GM12878 (cell line): ENCODE data around the gene TTC33. TPM values are rescaled to one million over a fixed set of nuclear protein-coding genes. Genes with fewer than 3 reads are reported as not detected.

Experiments
- ATAC-seq: fragments of 200-7000 bp; cut with Tn5 transposase; 3 replicates; pipeline ENCODE4 v1.9.1; 2020; ENCODE audit warnings: mild to moderate bottlenecking, moderate library complexity
- BruUV-seq: library from RNA; stranded (reverse); fragments of 400-500 nt; replicated peaks from 2 replicates; lab custom pipeline; 2021; lab: Mats Ljungman, UMichigan
- CTCF ChIA-PET: fragments of 300-600 bp; sonication (Branson Sonifier 250); formaldehyde crosslinking; extraction: SDS; loops from one replicate; lab custom pipeline; 2021; ENCODE audit warnings: inconsistent platforms; lab: Yijun Ruan, JAX
- POLR2A ChIA-PET: fragments of 350-600 bp; formaldehyde crosslinking; extraction: SDS; loops from one replicate; lab custom pipeline; 2021; ENCODE audit warnings: inconsistent platforms; lab: Charles Lee
- RAD21 ChIA-PET: fragments of 300-600 bp; sonication (Branson Sonifier 250); formaldehyde crosslinking; loops from one replicate; lab custom pipeline; 2023; ENCODE audit warnings: antibody characterized with exemption; ENCODE audit not compliant: unreplicated experiment; lab: Charles Lee
- SMC1A ChIA-PET: fragments of 300-600 bp; sonication (Branson Sonifier 250); formaldehyde crosslinking; loops from one replicate; lab custom pipeline; 2023; ENCODE audit not compliant: unreplicated experiment, uncharacterized antibody; lab: Charles Lee
- DNase-seq: peaks from one replicate; pipeline ENCODE4 v3.0.0-alpha.2; 2011; ENCODE audit warnings: low read depth, low spot score
- FAIRE-seq: peaks from 3 replicates; lab custom pipeline; 2011; peaks lifted over from hg19 to GRCh38; lab: Jason Lieb, UNC
- H2AFZ ChIP-seq: 2 replicates; pipeline ENCODE4 v1.6.0; 2011; ENCODE audit warnings: low read depth, low read length, control low read depth; ENCODE audit not compliant: control insufficient read depth
- H3K27ac ChIP-seq: 2 replicates; pipeline ENCODE4 v1.5.1; 2011; ENCODE audit warnings: control low read depth; ENCODE audit not compliant: control insufficient read depth, insufficient read depth
- H3K27me3 ChIP-seq, 2 experiments: replicated peaks in 1 of 2; 2 replicates each; pipeline versions ENCODE4 v1.6.0 to v1.6.1; 2011; ENCODE audit warnings: low read length in 1 of 2; ENCODE audit not compliant: control insufficient read depth in 2 of 2, insufficient read depth in 2 of 2
- H3K36me3 ChIP-seq, 2 experiments: 2 replicates each; pipeline ENCODE4 v1.5.1; 2011; ENCODE audit warnings: low read length in 1 of 2; ENCODE audit not compliant: control insufficient read depth in 2 of 2, insufficient read depth in 2 of 2
- H3K4me1 ChIP-seq: 2 replicates; pipeline ENCODE4 v1.6.1; 2011; ENCODE audit warnings: mild to moderate bottlenecking, low read length, moderate library complexity, mixed read lengths; ENCODE audit not compliant: control insufficient read depth, insufficient read depth
- H3K4me2 ChIP-seq: 2 replicates; pipeline ENCODE4 v1.6.0; 2011; ENCODE audit warnings: control low read depth; ENCODE audit not compliant: control insufficient read depth, insufficient read depth
- H3K4me3 ChIP-seq: fragments of 200-600 bp; sonication (generic); 2 replicates; pipeline ENCODE4 v1.5.1; 2016
- H3K79me2 ChIP-seq: 2 replicates; pipeline ENCODE4 v1.6.0; 2011; ENCODE audit warnings: low read length; ENCODE audit not compliant: control insufficient read depth, insufficient read depth
- H3K9ac ChIP-seq: 2 replicates; pipeline ENCODE4 v1.8.0; 2011; ENCODE audit warnings: low read length, control low read depth, mixed read lengths; ENCODE audit not compliant: control insufficient read depth, insufficient read depth
- H3K9me3 ChIP-seq: replicated peaks from 3 replicates; pipeline ENCODE4 v1.5.1; 2011; ENCODE audit warnings: mild to moderate bottlenecking, low read length; ENCODE audit not compliant: control insufficient read depth, insufficient read depth
- H4K20me1 ChIP-seq: 2 replicates; pipeline ENCODE4 v1.6.0; 2011; ENCODE audit not compliant: control insufficient read depth, insufficient read depth
- BACH1 ChIP-seq: fragments of 450-650 bp; IDR thresholded peaks from 2 replicates; pipeline ENCODE4 v1.6.1; 2017; ENCODE audit warnings: mild to moderate bottlenecking, borderline replicate concordance
- FOXK2 ChIP-seq: fragments of 450-650 bp; IDR thresholded peaks from 2 replicates; pipeline ENCODE4 v1.6.1; 2017; ENCODE audit warnings: mild to moderate bottlenecking, moderate library complexity
- HDAC6 ChIP-seq: fragments of 200-600 bp; sonication (generic); IDR thresholded peaks from one replicate; pipeline ENCODE4 v1.8.0; 2017; ENCODE audit warnings: antibody characterized with exemption; ENCODE audit not compliant: unreplicated experiment
- RCOR1 ChIP-seq: conservative IDR thresholded peaks from 2 replicates; pipeline ENCODE4 v1.6.1; 2012; ENCODE audit warnings: low read depth, low read length, improper control_type of control experiment
- SRF ChIP-seq, 2 experiments: IDR thresholded peaks; 2 replicates each; pipeline ENCODE4 v1.6.1; 2011; ENCODE audit warnings: low read depth in 2 of 2, low read length in 2 of 2, mild to moderate bottlenecking in 1 of 2, moderate library complexity in 1 of 2
- STAT1 ChIP-seq: fragments of 450-650 bp; conservative IDR thresholded peaks from 2 replicates; pipeline ENCODE4 v1.6.1; 2014; ENCODE audit warnings: antibody characterized with exemption, mild to moderate bottlenecking
- TAF1 ChIP-seq: IDR thresholded peaks from 2 replicates; pipeline ENCODE4 v1.6.1; 2011; ENCODE audit warnings: mild to moderate bottlenecking, low read depth, low read length, borderline replicate concordance
- in situ Hi-C: fragments of 300-500 bp; cut with MboI; formaldehyde crosslinking; loops from 9 replicates; pipeline ENCODE4 v1.14.3; 2018; ENCODE audit warnings: mixed read lengths
- intact Hi-C: fragments of 100-400 bp; cut with micrococcal nuclease; formaldehyde crosslinking; loops from one replicate; pipeline ENCODE4 v1.14.2; 2022; ENCODE audit not compliant: unreplicated experiment
- polyA plus RNA-seq, 11 experiments: library from polyadenylated mRNA; depleted of rRNA in 4 of 11; unstranded in 6 of 11; stranded (reverse) in 5 of 11; fragments of >200 nt; fragmentation: Nextera tagmentation in 4 of 11; fragmentation: Illumina TruSeq in 1 of 11; extraction: Ambion mirVana in 4 of 11; extraction: Trizol in 1 of 11; gene quantifications; 1 replicate in 1 of 11; 2 replicates in 10 of 11; pipeline versions ENCODE4 v1.2.1 to v1.2.3, GENCODE V29; 2011 to 2016; ENCODE audit warnings: inconsistent platforms in 2 of 11, missing spikeins in 2 of 11, low read depth in 1 of 11
- total RNA-seq, 4 experiments: library from RNA; depleted of rRNA in 3 of 4; stranded (reverse); fragments of >200 nt in 3 of 4; fragmentation: Illumina TruSeq in 1 of 4; extraction: Trizol in 1 of 4; gene quantifications; 2 replicates each; pipeline versions ENCODE4 v1.2.1 to v1.2.3, GENCODE V29; 2013 to 2021
- TF ChIP-seq, protein P1 (sequence below): fragments of 450-650 bp; conservative IDR thresholded peaks from 2 replicates; pipeline ENCODE4 v1.6.1; 2017; ENCODE audit warnings: mild to moderate bottlenecking, moderate library complexity
- TF ChIP-seq, protein P2 (sequence below): fragments of 450-650 bp; formaldehyde crosslinking; IDR thresholded peaks from 2 replicates; pipeline ENCODE4 v1.4.0; 2020; ENCODE audit warnings: mild to moderate bottlenecking, moderate library complexity

TTC33 gene
- total and polyA plus RNA-seq, 10 of the 15 experiments (the other 5 are each of a cell fraction or from before 2014, with no cell fraction given), result 7.9 to 22.3 (median 14.6) TPM

DNA sequence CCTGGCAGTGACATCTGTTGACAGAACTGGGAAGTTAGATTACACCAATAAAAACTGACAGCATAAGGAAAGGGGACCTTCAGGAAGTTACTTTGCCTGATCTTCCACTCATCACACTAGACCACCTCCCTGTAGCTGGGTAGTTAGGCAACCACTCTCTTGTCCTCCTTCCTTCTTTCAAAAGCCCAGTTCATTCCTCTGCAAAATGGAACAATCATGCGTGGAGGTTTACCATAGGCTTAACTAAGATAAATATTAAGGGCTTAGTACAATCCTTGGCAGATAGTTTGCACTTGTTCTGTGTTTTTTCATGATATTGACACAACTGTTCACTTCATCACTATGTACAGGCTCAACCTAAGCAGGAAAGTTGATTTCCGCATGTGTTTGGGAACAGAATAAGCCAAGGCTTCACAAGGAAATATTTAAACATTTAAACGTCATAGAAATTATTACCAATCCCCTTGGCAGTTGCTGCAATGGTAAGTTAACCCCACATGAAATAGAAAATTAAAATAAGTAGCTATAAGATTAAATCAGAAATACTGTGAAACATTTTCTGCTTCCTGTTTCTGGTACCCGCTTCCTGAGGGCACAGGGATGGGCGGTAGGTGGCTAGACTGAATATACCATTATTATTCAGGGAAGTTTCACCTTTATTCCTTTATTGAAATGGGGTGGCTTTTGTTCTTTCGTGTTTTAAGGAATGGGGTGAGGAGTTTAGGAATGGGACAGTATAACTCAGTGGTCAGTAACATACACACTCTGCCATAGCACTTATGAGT lies 86.0 kb downstream of the TTC33 start (continued):
- TF ChIP-seq, protein P1, sequence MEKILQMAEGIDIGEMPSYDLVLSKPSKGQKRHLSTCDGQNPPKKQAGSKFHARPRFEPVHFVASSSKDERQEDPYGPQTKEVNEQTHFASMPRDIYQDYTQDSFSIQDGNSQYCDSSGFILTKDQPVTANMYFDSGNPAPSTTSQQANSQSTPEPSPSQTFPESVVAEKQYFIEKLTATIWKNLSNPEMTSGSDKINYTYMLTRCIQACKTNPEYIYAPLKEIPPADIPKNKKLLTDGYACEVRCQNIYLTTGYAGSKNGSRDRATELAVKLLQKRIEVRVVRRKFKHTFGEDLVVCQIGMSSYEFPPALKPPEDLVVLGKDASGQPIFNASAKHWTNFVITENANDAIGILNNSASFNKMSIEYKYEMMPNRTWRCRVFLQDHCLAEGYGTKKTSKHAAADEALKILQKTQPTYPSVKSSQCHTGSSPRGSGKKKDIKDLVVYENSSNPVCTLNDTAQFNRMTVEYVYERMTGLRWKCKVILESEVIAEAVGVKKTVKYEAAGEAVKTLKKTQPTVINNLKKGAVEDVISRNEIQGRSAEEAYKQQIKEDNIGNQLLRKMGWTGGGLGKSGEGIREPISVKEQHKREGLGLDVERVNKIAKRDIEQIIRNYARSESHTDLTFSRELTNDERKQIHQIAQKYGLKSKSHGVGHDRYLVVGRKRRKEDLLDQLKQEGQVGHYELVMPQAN, result no peak
- TF ChIP-seq RCOR1, result no peak
- TF ChIP-seq STAT1, result no peak
- TF ChIP-seq SRF (IDR thresholded peaks at IDR 0.05; ENCODE audit: low read depth in 2 of 2, low read length in 2 of 2), result no peak
- TF ChIP-seq TAF1, result no peak

DNA sequence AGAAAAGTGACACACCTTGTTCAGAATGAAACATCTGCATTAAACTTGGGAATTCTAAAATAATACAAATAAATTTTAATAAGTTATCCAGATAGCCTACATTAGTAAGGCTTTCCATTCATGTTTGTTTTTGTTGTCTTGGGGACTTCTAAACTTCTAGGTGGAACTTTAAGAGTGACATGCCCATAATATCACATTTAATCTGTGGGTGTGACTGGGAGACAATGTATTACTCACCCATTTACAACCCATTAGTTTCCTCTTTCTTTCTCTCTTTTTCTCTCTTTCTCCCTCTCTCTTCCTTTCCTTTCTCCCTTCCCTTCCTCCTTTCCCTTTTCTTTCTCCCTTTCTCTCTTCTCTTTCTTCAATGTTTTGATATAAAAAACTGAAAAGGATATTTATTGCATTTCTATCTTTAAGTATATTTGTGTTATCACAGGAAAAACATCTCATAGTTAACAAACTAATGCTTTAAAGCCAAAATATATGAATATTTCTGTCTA lies 88.5 kb downstream of the TTC33 start:
- CTCF ChIA-PET, result no interaction called here
- SMC1A ChIA-PET, result interaction anchor here (0.8 kb wide), 1 partner anchor 10 kb away, joined by 3 read pairs; no protein-coding TSS in a partner anchor
- no TSS peak for BruUV-seq
- H4K20me1 ChIP-seq, result no peaks in the 10 kb centered on the region
- no peak for DNase-seq
- no peaks in the 10 kb centered on the region for H3K4me1 ChIP-seq
- H3K4me2 ChIP-seq, result no peak overlapping the region
- H3K36me3 ChIP-seq, result no peaks in the 10 kb centered on the region
- no peak overlapping the region for H3K4me3 ChIP-seq
- H3K79me2 ChIP-seq, result no peaks in the 10 kb centered on the region
- no peak for FAIRE-seq
- no peaks in the 10 kb centered on the region; a peak in 1 of 4 replicates for H3K27me3 ChIP-seq
- no peak overlapping the region for H2AFZ ChIP-seq
- no peak for TF ChIP-seq BACH1
- TF ChIP-seq, protein P2, sequence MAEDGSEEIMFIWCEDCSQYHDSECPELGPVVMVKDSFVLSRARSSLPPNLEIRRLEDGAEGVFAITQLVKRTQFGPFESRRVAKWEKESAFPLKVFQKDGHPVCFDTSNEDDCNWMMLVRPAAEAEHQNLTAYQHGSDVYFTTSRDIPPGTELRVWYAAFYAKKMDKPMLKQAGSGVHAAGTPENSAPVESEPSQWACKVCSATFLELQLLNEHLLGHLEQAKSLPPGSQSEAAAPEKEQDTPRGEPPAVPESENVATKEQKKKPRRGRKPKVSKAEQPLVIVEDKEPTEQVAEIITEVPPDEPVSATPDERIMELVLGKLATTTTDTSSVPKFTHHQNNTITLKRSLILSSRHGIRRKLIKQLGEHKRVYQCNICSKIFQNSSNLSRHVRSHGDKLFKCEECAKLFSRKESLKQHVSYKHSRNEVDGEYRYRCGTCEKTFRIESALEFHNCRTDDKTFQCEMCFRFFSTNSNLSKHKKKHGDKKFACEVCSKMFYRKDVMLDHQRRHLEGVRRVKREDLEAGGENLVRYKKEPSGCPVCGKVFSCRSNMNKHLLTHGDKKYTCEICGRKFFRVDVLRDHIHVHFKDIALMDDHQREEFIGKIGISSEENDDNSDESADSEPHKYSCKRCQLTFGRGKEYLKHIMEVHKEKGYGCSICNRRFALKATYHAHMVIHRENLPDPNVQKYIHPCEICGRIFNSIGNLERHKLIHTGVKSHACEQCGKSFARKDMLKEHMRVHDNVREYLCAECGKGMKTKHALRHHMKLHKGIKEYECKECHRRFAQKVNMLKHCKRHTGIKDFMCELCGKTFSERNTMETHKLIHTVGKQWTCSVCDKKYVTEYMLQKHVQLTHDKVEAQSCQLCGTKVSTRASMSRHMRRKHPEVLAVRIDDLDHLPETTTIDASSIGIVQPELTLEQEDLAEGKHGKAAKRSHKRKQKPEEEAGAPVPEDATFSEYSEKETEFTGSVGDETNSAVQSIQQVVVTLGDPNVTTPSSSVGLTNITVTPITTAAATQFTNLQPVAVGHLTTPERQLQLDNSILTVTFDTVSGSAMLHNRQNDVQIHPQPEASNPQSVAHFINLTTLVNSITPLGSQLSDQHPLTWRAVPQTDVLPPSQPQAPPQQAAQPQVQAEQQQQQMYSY (CRISPR knock-in tag), result no peak
- no peak for TF ChIP-seq FOXK2
- no peak for TF ChIP-seq HDAC6
- no peak overlapping the region for H3K27ac ChIP-seq
- in situ Hi-C loops, result no loop called here
- ATAC-seq, result no peak
- POLR2A ChIA-PET, result no interaction called here
- H3K9ac ChIP-seq, result no peak overlapping the region
- RAD21 ChIA-PET, result interaction anchor here (1.4 kb wide), 1 partner anchor 18 kb away, joined by 3 read pairs; no protein-coding TSS in a partner anchor
- H3K9me3 ChIP-seq, result no peaks in the 10 kb centered on the region
- intact Hi-C loops, result no loop called here
